ENCODE data around the gene NFYC. TPM values are rescaled to one million over a fixed set of nuclear protein-coding genes. Genes with fewer than 3 reads are reported as not detected.

NFYC gene
- total and polyA plus RNA-seq, 2 experiments from 2014 or later, result 23.7 to 28.3 TPM

DNA sequence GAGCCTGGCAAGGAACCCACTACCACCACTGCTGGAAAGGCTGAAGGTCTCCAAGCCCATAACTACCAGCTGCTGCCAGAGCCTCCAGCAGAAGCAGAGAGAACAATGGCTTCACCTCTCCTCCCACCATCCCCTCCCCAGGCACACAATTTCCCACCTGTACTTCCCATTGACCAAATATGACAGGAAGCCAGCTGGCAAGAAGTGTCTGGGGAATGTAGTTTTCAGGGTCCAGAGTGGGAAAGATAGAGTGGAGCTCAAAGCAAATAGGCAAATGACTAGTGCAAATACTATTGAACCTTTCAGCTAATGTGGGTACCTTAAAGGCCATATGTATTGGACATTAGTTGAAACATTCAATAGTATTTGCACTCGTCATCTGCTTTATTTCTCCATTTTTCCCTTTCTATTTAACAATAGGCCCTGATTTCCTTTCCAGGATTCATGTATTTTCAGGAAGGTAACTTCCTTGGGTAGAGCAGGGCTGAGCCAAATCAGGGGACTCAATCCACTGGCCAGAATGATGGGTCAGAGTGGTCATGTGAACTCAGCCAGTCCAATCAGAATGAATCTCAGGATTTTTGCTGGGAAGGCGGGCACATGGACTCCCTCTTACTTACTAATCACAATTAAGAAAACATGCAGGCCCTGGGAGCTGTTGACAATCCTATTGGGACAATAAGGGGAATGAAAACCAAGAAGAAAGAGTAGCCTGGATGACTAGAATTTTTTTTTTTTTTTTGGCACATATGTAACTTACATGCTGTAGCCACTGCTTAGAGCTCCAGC, 12.1 kb upstream of the NFYC start:
- Histone ChIP-seq H4K20me1 (ENCODE audit: insufficient read depth) (no peaks in the 10 kb centered on the region), H3K9me3 (ENCODE audit: low read depth) (no peaks in the 10 kb centered on the region), H3F3A (ENCODE audit: insufficient read depth) (peaks cover 6% of the 10 kb centered on the region; the same call in 1 of the 2 replicates), H2AFZ (no peak overlapping the region), H3K9ac (no peak overlapping the region), H3K9me2 (ENCODE audit: insufficient read depth) (no peaks in the 10 kb centered on the region), H3K36me3 (ENCODE audit: low read depth) (no peaks in the 10 kb centered on the region), H3K27ac (no peak overlapping the region), H3K4me1 (ENCODE audit: insufficient read depth) (no peaks in the 10 kb centered on the region; the same call in 1 of the 2 replicates), H3K4me3 (no peak overlapping the region), H3K79me2 (ENCODE audit: insufficient read depth) (no peaks in the 10 kb centered on the region), H3K4me2 (ENCODE audit: unreplicated experiment) (no peak overlapping the region), H3K27me3 (replicated peaks; ENCODE audit: insufficient read depth) (no peaks in the 10 kb centered on the region)
- no peak for TF ChIP-seq EZH2 (IDR thresholded peaks at IDR 0.05; ENCODE audit: insufficient read depth, poor library complexity, severe bottlenecking)
- no peak for TF ChIP-seq EZH2phosphoT487 (IDR thresholded peaks at IDR 0.05; ENCODE audit: insufficient read depth, low read depth)
- no peak for DNase-seq
- 73 to 80% methylated on average over 2 of the region's 2 CpGs for WGBS, 2 experiments (ENCODE audit: low coverage in 1 of 2, low lambda C conversion rate in 2 of 2, missing lambda C conversion rate in 2 of 2)
- in situ Hi-C loops (cut with MboI), result no loop called here

DNA sequence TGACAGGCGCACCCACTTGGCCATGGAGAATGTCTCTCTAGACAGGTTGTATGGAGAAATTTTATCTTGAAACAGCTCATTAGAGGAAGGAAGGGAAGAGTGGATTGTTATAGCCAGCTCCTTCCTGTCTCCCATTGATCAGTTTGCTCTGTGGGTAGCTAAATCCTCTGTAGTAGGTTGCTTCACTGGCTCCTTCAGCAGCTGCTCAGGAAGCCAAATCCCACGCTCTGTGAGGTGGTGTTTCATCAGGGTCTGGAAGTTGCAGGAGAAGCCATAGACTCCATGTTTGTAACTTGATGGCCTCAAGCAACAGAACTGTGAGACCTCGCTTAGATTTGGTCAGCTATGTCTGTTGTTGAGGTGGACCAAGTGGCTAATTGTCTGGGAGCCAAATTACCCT, 6.8 kb upstream of the NFYC start:
- H3K36me3 ChIP-seq (ENCODE audit: low read depth), result no peaks in the 10 kb centered on the region
- no peaks in the 10 kb centered on the region for H3K9me2 ChIP-seq (ENCODE audit: insufficient read depth)
- no peak overlapping the region for H3K4me3 ChIP-seq
- H3K4me1 ChIP-seq (ENCODE audit: insufficient read depth), result no peaks in the 10 kb centered on the region
- TF ChIP-seq EZH2phosphoT487 (IDR thresholded peaks at IDR 0.05; ENCODE audit: insufficient read depth, low read depth) (no peak), EZH2 (IDR thresholded peaks at IDR 0.05; ENCODE audit: insufficient read depth, poor library complexity, severe bottlenecking) (no peak)
- no peak overlapping the region for H3K9ac ChIP-seq
- H3K79me2 ChIP-seq (ENCODE audit: insufficient read depth), result peaks cover under 1% of the 10 kb centered on the region; the same call in 1 of the 2 replicates
- H4K20me1 ChIP-seq (ENCODE audit: insufficient read depth), result no peaks in the 10 kb centered on the region
- H3K4me2 ChIP-seq (ENCODE audit: unreplicated experiment), result no peak overlapping the region
- DNase-seq, result no peak
- H3K27ac ChIP-seq, result no peak overlapping the region
- H3K9me3 ChIP-seq (ENCODE audit: low read depth), result no peaks in the 10 kb centered on the region
- in situ Hi-C loops (cut with MboI), result no loop called here
- H3F3A ChIP-seq (ENCODE audit: insufficient read depth), result peaks cover 10% of the 10 kb centered on the region; the same call in 1 of the 2 replicates
- H3K27me3 ChIP-seq (replicated peaks; ENCODE audit: insufficient read depth), result no peaks in the 10 kb centered on the region
- H2AFZ ChIP-seq, result no peak overlapping the region
- WGBS, 2 experiments (ENCODE audit: low coverage in 1 of 2, low lambda C conversion rate in 2 of 2, missing lambda C conversion rate in 2 of 2), result 94 to 96% methylated on average over 3 of the region's 3 CpGs

GRCh38 chr1:40687059-40687458, 4.4 kb upstream of the NFYC start:
- TF ChIP-seq EZH2 (IDR thresholded peaks at IDR 0.05; ENCODE audit: insufficient read depth, poor library complexity, severe bottlenecking) (no peak), EZH2phosphoT487 (IDR thresholded peaks at IDR 0.05; ENCODE audit: insufficient read depth, low read depth) (no peak)
- H3F3A ChIP-seq (ENCODE audit: insufficient read depth), result peaks cover 23% of the 10 kb centered on the region
- no peak overlapping the region for H3K9ac ChIP-seq
- in situ Hi-C loops (cut with MboI), result no loop called here
- H3K9me2 ChIP-seq (ENCODE audit: insufficient read depth), result no peaks in the 10 kb centered on the region
- H3K4me1 ChIP-seq (ENCODE audit: insufficient read depth), result 0 out of 2 replicates have a peak, but pooled peaks cover 4% of the 10 kb centered on the region
- H2AFZ ChIP-seq, result no peak overlapping the region
- no peak overlapping the region for H3K27ac ChIP-seq
- WGBS, 2 experiments (ENCODE audit: low coverage in 1 of 2, low lambda C conversion rate in 2 of 2, missing lambda C conversion rate in 2 of 2), result 98 to 99% methylated on average over 7 of the region's 7 CpGs
- DNase-seq, result no peak
- H3K4me3 ChIP-seq, result no peak overlapping the region
- H3K36me3 ChIP-seq (ENCODE audit: low read depth), result no peaks in the 10 kb centered on the region
- H4K20me1 ChIP-seq (ENCODE audit: insufficient read depth), result no peaks in the 10 kb centered on the region
- H3K27me3 ChIP-seq (replicated peaks; ENCODE audit: insufficient read depth), result no peaks in the 10 kb centered on the region
- no peaks in the 10 kb centered on the region for H3K9me3 ChIP-seq (ENCODE audit: low read depth)
- H3K4me2 ChIP-seq (ENCODE audit: unreplicated experiment), result no peak overlapping the region
- H3K79me2 ChIP-seq (ENCODE audit: insufficient read depth), result peaks cover 8% of the 10 kb centered on the region; the same call in 1 of the 2 replicates

DNA sequence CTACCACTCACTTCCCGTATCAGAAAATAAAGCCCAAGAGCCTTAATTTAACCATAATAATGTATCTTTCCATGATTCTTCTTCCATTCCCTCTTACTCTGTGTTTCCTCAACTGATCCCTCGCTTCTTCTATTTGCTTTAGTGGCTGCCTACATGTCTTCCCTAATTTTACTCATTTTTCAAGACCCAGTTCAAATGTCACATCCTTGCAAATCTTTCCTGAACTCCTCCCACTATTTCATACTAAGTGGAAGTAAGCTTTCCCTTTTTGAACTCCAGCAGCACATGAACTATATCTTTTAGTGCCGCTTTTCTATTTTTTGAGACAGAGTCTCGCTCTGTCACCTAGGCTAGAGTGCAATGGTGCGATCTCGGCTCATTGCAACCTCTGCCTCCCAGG, 3.8 kb upstream of the NFYC start:
- TF ChIP-seq EZH2 (IDR thresholded peaks at IDR 0.05; ENCODE audit: insufficient read depth, poor library complexity, severe bottlenecking) (no peak), EZH2phosphoT487 (IDR thresholded peaks at IDR 0.05; ENCODE audit: insufficient read depth, low read depth) (no peak)
- peaks cover 28% of the 10 kb centered on the region for H3F3A ChIP-seq (ENCODE audit: insufficient read depth)
- in situ Hi-C loops (cut with MboI), result no loop called here
- H2AFZ ChIP-seq, result no peak overlapping the region
- no peaks in the 10 kb centered on the region for H3K27me3 ChIP-seq (replicated peaks; ENCODE audit: insufficient read depth)
- no peak overlapping the region for H3K27ac ChIP-seq
- no peak overlapping the region for H3K4me2 ChIP-seq (ENCODE audit: unreplicated experiment)
- no peaks in the 10 kb centered on the region for H3K9me2 ChIP-seq (ENCODE audit: insufficient read depth)
- no peak overlapping the region for H3K9ac ChIP-seq
- peaks cover 13% of the 10 kb centered on the region for H3K79me2 ChIP-seq (ENCODE audit: insufficient read depth)
- no peaks in the 10 kb centered on the region for H4K20me1 ChIP-seq (ENCODE audit: insufficient read depth)
- no peak overlapping the region for H3K4me3 ChIP-seq
- DNase-seq, result no peak
- WGBS, 2 experiments (ENCODE audit: low coverage in 1 of 2, low lambda C conversion rate in 2 of 2, missing lambda C conversion rate in 2 of 2), result 93 to 98% methylated on average over 6 of the region's 6 CpGs
- H3K36me3 ChIP-seq (ENCODE audit: low read depth), result no peaks in the 10 kb centered on the region
- H3K4me1 ChIP-seq (ENCODE audit: insufficient read depth), result peaks cover 6% of the 10 kb centered on the region
- no peaks in the 10 kb centered on the region for H3K9me3 ChIP-seq (ENCODE audit: low read depth)
